Measurements from ENCODE around the gene SHISA8.
A peak's percentile ranks its signal among the peaks of the same experiment; 100 is the strongest.

SHISA8 gene

GRCh38 chr22:41917903-41918791, 3.3 kb upstream of the SHISA8 start:
- H3K27ac ChIP-seq, result no peak overlapping the region
- no peak overlapping the region for H3K4me3 ChIP-seq
- no peak for DNase-seq (ENCODE audit: low spot score)
- no peak for TF ChIP-seq CTCF (IDR thresholded peaks at IDR 0.05)

- no peak for DNase-seq (ENCODE audit: low spot score)
- no peak for TF ChIP-seq CTCF (IDR thresholded peaks at IDR 0.05)
- Histone ChIP-seq H3K4me3 (no peak overlapping the region), H3K27ac (no peak overlapping the region)
Observed at GRCh38 chr22:41917375-41917902, 2.6 kb upstream of the SHISA8 start.

GRCh38 chr22:41916745-41917358, 2.0 kb upstream of the SHISA8 start:
- no peak overlapping the region for H3K4me3 ChIP-seq
- no peak for DNase-seq (ENCODE audit: low spot score)
- TF ChIP-seq CTCF (IDR thresholded peaks at IDR 0.05), result no peak
- H3K27ac ChIP-seq, result no peak overlapping the region

- H3K4me3 ChIP-seq, result no peak overlapping the region
- no peak for DNase-seq (ENCODE audit: low spot score)
- TF ChIP-seq CTCF (IDR thresholded peaks at IDR 0.05), result no peak
- H3K27ac ChIP-seq, result no peak overlapping the region
Observed at GRCh38 chr22:41915786-41916493, 1.1 kb upstream of the SHISA8 start.

GRCh38 chr22:41914611-41915034, 251 bp downstream of the SHISA8 start:
- no peak overlapping the region for H3K27ac ChIP-seq
- peak overlapping the region; percentile 64 for H3K4me3 ChIP-seq
- DNase-seq (ENCODE audit: low spot score), result no peak
- TF ChIP-seq CTCF (IDR thresholded peaks at IDR 0.05), result no peak

GRCh38 chr22:41913842-41914534, 886 bp downstream of the SHISA8 start:
- peak overlapping the region; percentile 64 for H3K4me3 ChIP-seq
- H3K27ac ChIP-seq, result no peak overlapping the region
- TF ChIP-seq CTCF (IDR thresholded peaks at IDR 0.05), result no peak
- no peak for DNase-seq (ENCODE audit: low spot score)
